HG02885 (cell line): ENCODE results near the gene PCDH15.

Source experiments
- ATAC-seq: cut with Tn5 transposase; IDR thresholded peaks from one replicate; pipeline ENCODE4 v1.9.1; 2021; ENCODE audit warnings: mild to moderate bottlenecking; ENCODE audit not compliant: unreplicated experiment, poor library complexity

PCDH15 gene

DNA sequence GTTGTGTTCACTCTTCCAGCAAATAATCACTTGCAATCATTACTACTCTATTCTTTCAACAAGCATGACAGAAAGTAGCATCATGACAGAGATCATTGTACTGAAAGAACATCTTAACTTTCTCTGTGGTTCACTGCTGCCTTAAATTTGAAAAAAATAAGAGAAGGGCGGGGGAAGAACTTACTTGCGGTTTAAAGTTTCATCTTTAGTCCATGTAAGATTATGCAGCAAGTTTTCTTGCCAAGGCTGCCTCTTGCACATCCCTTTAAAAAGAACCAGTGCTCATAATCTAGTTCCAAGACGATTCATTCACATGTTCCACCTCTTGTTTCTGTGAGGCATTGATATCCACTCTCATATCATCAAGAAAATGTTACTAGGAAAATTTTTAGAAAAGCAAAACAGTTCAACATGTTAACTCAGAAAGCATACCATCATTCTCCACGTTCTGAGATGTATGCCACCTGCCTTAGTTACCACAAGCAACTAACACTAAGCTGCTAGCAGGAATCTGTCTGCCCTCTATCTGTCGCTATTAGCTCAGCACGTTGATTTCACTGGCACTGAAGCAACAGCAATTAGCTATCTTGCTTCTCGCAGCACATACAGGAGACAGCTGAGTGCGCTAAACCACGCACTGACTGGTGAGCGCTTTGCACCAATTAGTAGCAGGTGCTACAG, at the start of gene PCDH15:
Gene PCDH15, minus strand, starts transcription at position 491 of the 681 bp plus-strand sequence. CDS start 136,969 bp downstream, outside the sequence.
- peak; percentile 53 for ATAC-seq

DNA sequence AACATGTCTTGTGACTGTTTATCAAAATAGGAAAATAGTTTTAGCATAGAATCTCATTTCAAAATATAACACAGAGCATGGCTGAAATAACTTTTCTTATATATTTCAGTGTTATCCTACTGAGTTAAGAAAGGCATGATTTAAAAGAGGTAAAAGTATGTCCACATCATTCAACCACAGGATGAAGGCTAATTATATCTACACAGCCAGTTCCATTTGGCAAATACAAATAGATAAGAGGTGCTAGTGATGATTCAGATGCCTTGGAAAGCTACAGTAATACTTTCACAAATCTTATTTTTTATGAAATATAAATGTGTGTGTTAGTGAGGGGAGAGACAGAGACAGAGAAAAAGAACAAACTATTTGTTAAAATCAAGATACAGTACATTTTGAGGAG, 42.9 kb upstream of the PCDH15 start:
- no peak for ATAC-seq

DNA sequence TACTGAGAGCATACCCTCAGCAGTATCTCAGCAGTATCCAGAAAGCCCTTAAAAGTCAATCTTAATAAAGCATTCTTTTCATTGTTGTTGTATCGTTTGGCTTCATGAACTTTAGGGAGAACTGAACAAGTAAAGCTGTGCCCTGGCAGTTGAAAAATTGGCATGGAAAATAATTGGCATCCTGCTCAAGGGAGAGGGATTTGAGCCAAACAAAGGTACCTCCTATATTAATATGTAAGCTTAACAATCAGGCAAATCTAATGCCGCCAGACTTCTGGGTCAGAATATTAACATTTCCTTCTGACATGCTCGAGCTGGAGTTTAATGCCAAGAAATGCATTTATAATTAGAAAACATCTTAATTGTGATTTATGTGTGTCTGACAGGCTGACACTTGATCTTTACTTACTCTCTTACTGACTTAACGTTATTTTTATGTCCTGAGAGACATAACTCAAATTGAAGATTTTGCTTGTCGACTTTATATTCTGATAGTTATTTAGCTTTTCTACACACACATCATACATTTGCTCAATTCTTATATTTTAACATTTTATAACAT, 42.1 kb upstream of the PCDH15 start:
- ATAC-seq, result no peak

DNA sequence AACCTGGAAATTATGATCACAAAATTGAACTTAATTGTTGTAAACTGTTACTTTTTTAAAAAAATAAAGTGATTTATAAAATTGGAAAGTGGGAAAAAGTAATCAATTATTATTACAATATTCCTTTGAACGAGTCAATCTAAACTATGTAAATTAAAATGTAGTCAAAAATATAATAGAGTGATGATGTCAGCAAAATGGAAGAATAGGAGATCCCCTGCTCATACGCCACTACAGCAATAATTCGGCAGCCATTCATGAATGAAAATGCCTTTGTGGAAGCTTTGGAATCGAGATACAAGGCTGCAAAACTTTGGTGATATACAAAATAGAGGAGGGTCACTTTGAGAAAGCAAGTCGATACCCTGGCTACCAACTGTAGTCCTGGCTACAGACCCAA, 36.4 kb upstream of the PCDH15 start:
- no peak for ATAC-seq

DNA sequence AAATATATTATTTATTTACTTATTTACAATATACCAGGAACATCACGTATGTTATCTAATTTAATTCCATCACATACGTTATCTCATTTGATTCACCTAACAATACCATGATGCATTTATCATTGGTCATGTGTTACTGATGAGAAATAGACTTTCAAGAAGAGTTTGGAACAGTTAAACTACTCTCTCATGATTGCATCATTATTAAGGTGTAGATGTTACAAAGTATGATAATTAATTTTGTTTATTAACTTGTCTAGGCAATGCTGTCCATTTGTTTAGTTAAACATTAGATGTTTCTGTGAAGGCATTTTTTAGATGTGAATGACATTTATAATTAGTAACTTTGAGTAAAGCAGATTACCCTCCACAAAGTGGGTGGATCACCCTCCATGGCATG, 32.0 kb upstream of the PCDH15 start:
- ATAC-seq, result no peak

DNA sequence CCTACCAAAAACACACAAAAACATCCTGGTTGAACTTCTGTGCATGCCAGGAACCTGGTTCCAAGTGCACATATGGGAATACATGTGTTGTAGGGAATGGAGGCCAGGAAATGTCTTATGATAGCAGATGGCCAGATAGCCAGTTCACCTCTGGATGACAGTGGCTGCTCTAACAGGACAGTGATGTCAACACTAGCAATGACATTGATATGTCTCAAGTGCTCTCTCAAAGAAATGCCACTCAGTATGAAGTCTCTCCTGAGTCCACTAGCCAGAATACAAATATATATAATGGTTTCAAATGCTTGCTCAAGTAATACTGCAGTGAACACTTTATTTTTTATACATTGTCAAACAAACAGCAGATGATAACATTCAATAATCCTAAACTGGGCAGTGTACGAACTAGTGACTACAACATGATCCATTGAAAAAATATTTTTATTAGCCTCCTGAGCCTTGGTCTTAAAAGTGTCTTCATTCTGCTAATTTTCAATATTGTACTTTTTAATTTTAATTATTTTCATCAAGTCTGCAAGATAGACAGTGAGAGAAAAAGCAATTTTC, 26.0 kb upstream of the PCDH15 start:
- no peak for ATAC-seq

DNA sequence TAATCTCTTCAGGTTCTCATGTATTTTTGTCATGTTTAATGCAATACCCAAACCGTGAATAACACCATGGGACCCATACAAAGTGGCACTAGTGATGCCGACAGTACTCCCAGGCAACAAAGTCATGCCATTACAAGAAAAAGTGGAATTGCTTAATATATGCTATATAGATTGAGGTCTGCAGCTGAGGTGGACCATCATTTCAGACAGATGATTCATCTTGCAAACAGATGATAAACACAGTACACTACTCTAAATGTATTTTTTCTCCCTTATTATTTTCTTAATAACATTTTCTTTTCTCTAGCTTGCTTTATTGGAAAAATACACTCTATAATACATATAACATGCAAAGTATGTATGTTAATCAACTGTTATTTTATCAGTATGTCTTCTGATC, 14.6 kb upstream of the PCDH15 start:
- no peak for ATAC-seq

DNA sequence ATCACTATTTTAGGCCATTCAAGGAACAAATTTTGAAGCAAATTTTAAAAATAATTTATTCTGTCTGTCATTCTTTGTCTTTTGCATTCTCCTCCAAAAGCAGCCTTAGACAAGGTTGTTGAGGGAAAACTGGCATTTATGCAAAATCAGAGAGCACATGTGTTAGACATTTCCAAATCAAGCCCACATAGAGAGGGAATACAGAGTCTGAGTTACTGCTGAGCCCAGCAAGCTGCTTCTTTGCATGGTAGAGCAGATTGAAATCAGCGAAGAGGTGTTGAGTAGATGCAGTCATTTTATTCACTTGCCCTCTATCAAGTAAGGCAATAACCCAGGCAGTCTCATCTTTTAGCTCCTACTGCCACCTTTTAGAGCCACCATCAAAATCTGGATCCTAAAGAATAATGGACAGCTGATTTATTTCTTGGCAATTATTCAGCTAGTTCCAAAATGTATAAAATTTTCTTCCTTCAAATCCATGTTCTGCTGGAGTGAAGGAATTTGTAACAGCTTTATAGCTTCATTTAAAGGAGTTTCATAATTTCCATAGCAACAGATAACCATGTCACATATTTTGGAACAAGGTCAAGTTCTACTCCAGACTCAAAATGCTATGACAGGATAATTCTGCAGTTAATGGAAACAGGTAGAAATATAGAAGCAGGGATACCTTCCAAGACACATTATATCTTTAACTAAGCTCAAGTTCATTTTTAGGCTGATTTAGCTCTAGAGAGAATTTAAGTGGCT, 7.3 kb upstream of the PCDH15 start:
- no peak for ATAC-seq

DNA sequence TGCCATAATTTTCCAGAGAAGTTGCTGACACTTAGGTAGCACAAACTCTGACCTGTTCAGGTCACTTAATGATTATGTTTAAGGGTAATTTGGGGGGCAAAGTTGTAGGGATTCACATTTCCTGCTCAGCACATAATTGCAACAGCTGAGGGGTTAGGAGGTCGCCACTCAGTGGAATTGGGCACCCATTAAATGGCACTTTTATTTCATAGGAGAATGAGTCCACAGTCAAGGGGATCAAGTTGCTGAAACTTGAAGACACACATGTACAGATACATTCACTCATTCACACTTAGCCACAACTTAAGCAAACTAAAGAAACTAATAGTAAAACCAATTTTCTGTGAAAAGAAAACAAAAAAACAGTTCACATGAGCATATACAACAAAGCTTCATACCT, 1.5 kb downstream of the PCDH15 start:
- ATAC-seq, result no peak

DNA sequence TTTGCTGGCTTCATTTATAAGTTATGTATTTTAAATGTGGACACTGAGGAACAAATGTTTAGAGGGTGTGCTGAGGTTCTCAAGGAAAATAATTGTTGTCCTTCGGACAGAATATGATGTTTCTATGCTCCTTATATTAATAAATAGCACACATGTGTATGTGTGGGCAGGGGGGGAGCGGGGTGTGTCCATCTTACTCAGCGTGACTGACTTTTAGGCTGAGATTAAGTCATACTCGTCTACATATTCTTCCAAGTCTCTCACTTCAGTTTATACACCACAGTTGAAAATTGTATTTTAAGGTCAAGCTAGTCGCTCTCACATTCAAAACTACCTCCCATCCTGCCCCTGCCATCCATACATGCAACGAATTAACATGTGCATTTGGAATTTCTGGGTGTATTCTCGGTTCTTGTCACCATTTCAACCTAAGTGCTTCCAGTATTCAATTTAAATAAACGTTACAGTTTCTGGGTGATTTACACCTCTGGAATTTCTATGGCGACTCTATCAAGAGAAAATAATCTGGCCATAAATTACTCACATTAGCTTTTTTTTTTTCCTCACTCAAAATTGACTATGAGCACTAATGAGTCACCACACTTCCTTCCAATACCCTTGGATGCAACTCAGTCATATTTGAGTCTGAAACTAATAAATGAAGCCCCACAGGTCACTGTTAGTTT, 3.3 kb downstream of the PCDH15 start:
- ATAC-seq, result no peak

DNA sequence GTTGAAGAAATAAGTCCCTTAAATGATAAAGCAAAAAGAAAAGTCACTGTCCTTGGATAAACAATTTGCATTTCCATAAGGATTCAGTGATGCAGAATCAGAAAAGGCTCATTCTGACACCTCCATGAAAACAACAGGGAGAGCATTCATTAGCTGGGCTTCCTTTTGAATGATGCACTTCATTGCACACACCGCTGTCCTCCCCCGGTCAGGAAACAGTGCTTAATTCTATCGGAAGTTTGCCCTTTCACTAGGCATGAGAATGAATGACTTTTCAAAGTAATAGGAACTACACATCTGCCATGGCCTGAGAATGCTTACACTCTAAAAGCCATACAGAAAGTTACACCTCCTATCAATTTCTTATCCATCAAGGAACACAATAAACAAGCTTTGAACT, 4.2 kb downstream of the PCDH15 start:
- ATAC-seq, result no peak

DNA sequence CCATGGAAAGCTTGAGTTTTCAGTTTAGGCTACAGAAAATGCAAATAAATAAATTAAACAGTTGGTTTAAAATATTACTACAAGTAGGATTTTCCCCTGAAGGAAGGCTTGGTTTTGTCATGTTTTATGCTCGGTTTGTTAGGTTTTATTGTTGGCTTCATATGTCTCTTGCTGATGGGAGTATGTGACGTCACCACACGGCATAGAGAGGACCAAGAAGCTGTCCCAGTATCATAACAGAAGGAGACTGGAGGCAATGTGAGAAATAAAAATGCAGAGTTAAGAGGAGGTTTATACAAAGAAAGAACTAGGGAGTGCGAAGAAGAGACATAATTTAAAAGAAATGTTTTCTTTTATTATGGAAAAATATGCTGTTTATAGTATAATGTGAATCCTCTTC, 24.4 kb downstream of the PCDH15 start:
- no peak for ATAC-seq

DNA sequence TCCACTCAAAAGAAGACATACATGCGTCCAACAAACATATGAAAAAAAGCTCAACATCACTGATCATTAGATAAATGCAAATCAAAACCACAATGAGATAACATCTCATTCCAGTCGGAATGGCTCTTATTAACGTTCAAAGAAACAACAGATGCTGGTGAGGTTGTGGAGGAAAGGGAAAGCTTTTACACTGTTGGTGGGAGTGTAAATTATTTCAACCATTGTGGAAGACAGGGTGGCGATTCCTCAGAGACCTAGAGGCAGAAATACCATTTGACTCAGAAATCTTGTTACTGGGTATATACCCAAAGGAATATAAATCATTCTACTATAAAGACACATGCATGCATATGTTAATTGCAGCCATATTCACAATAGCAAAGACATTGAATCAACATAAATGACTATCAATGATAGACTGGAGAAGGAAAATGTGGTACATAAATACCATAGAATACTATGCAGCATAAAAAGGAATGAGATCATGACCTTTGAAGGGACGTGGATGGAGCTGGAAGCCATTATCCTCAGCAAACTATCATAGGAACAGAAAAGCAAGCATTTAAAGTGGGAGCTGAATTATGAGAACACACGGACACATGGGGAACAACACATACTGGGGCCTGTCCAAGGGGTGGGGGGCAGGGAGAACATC, 28.4 kb downstream of the PCDH15 start:
- ATAC-seq, result no peak

DNA sequence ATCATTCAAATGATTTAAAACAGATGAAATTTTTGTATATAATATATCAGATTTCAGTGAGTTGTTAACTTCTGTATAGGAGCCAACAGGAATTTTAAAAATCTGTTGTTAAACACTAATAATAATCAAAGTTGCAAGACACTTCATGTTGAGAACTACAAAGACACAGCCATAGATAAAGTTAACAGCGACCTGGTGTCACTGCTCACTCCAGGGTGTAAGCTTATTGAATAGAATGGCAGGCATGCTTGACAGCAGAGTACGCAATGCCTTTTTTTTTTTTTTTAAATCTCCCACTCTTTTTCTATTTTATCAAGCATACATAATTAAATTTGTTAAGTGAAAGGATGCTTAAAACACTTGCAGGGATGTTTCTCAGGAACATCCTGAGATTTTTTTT, 32.0 kb downstream of the PCDH15 start:
- ATAC-seq, result no peak

DNA sequence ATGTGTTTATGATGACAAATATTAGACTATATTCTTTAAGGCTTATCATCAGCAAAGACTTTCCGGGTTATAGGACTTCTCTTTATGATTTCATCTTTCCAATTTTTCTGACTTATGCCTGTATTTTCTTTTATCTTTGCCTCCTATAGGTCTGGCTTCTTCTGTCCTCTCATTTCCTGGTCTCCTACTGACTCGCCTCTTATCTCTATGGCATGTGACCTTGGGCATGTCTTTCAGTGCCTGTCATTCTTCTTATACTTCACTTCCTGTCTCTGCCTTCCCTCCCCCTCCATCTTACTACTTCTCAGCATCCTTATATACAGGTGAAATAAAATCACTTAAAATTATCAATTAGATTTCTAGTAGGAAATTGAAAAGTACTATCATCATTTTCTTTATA, 42.2 kb downstream of the PCDH15 start:
- ATAC-seq, result no peak

DNA sequence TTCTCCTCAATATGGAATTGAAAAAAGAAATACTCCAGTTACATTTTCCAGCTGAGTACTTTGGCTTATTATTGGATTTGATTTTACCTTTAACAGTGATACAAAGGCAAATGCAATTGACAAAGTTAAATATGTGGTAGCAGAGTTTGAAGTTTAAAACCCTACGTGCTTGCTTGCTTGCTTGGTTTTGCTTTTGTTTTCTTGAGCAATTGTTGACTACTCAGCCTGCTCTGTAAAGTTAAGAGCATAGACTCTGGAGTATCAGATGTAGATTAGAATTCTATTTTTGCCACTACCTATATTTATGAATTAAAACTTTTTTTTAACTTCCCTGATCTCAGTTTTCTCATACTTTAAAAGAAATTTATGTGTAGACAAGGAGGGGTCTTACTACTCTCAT, 51.4 kb downstream of the PCDH15 start:
- ATAC-seq, result no peak

DNA sequence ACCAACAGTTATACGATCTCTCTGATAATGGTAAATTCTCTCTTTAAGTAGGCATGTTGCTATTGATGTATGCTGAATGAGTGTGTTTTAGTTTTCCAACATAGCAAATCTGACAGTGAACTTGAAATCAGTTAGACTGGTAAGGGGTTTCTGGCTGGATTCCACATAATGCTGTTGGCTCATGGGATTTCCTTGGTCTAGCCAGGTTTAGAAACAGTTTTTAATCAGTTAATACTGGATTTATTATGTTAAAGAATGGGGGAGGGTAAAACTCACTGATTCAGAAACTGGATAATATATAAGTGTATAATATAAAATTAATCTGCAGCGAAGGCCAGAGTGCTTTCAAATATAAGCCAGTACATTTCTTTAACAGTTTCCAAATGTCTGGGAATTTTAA, 55.6 kb downstream of the PCDH15 start:
- no peak for ATAC-seq

DNA sequence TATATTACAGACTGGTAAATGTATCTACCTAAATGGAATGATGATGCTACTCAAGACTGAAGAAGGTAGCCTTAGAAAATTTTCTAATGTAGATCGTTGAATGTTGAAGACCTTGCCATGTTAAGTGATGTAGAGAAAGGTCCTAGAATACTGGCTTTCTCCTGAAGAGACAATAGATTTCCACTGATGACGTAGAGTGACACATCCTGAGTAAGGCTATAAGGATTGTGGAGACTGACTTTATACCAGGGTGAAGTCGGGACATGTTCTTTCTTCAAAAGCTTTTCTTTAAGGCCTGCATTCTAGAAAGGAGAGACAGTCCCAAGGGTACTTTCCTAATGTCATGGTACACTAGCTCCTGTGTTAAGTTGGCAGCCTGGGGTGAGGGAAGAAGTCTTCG, 58.6 kb downstream of the PCDH15 start:
- no peak for ATAC-seq

DNA sequence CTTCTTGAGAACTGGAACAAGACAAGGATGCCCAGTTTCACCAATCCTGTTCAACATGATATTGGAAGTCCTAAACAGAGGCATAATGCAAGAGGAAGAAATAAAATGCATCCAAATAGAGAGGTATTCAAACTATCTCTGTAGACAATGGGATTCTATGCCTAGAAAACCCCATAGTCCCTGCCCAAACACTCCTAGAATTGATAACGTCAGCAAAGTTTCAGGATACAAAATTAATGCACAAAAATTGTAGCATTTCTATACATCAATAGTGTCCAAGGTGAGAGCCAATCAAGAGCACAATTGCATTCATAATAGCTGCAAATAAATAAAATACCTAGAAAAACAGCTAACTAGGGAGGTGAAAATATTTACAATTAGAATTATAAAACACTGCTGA, 72.5 kb downstream of the PCDH15 start:
- ATAC-seq, result no peak

DNA sequence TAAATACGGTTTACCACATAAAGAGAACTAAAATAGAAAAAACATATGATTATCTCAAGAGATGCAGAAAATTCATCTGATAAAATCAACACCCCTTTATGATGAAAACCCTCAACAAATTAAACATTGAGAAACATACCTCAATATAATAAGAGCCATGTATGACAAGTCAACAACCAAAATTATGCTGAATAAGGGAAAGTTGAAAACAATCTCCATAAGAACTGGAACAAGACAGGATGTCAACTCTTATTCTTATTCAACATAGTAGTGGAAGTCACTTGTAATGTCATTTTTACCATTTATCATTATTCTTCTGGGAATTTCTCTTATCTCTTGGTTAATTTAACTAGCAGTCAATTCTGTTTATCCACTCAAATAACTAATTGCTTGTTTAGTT, 79.0 kb downstream of the PCDH15 start:
- no peak for ATAC-seq
